ENCODE data around the gene LGALS3.

Gene LGALS3

GRCh38 chr14:55117803-55118441 is 11.1 kb upstream of the LGALS3 start (continued):
- TF ChIP-seq ZNF514 (tag by site-specific recombination; IDR thresholded peaks at IDR 0.05): no peak

GRCh38 chr14:55118761-55119160 is 10.3 kb upstream of the LGALS3 start:
- no peak for TF ChIP-seq ZBTB26 (tag by site-specific recombination; optimal IDR thresholded peaks at IDR 0.05)
- TF ChIP-seq ZNF18 (tag by site-specific recombination; IDR thresholded peaks at IDR 0.05): no peak
- H3K4me1 ChIP-seq (ENCODE audit: control insufficient read depth, insufficient read depth, low read length): peaks cover 13% of the 10 kb centered on the region
- no peaks in the 10 kb centered on the region for H3K36me3 ChIP-seq (ENCODE audit: control insufficient read depth in 2 of 2, insufficient read depth in 1 of 2, low read length in 2 of 2)
- POLR2A ChIA-PET: no interaction called here
- H3K27ac ChIP-seq (ENCODE audit: extremely low read depth, low read depth, low read length): no peak overlapping the region
- CTCF ChIA-PET: interaction anchor here (1.3 kb wide), 1 partner anchor 27 kb away, joined by 3 read pairs; no protein-coding TSS in a partner anchor
- H3K4me3 ChIP-seq (ENCODE audit: low read depth, low read length): no peak overlapping the region
- no peaks in the 10 kb centered on the region for H3K9me3 ChIP-seq (ENCODE audit: control insufficient read depth, insufficient read depth, low read depth, low read length)

GRCh38 chr14:55120571-55121495 is 8.2 kb upstream of the LGALS3 start:
- Histone ChIP-seq H3K36me3 (ENCODE audit: control insufficient read depth in 2 of 2, insufficient read depth in 1 of 2, low read length in 2 of 2) (no peaks in the 10 kb centered on the region), H3K9me3 (ENCODE audit: control insufficient read depth, insufficient read depth, low read depth, low read length) (no peaks in the 10 kb centered on the region), H3K27ac (ENCODE audit: extremely low read depth, low read depth, low read length) (no peak overlapping the region), H3K4me1 (ENCODE audit: control insufficient read depth, insufficient read depth, low read length) (peaks cover 13% of the 10 kb centered on the region), H3K4me3 (ENCODE audit: low read depth, low read length) (no peak overlapping the region)
- ChIA-PET CTCF (no interaction called here), POLR2A (no interaction called here)
- TF ChIP-seq HOXC10 (CRISPR knock-in tag; IDR thresholded peaks at IDR 0.05): no peak
- no peak for TF ChIP-seq PBX3 (CRISPR knock-in tag; IDR thresholded peaks at IDR 0.05)
- no peak for TF ChIP-seq ZNF214 (tag by site-specific recombination; IDR thresholded peaks at IDR 0.05; ENCODE audit: borderline replicate concordance)
- no peak for TF ChIP-seq ZNF23 (tag by site-specific recombination; IDR thresholded peaks at IDR 0.05; ENCODE audit: borderline replicate concordance)
- TF ChIP-seq ZNF624 (tag by site-specific recombination; IDR thresholded peaks at IDR 0.05): no peak
- no peak for TF ChIP-seq EGR2 (tag by site-specific recombination; IDR thresholded peaks at IDR 0.05; ENCODE audit: low read depth)
- no peak for TF ChIP-seq ZNF555 (tag by site-specific recombination; conservative IDR thresholded peaks at IDR 0.05)
- TF ChIP-seq ZNF600 (tag by site-specific recombination; IDR thresholded peaks at IDR 0.05): no peak
- TF ChIP-seq ZNF571 (tag by site-specific recombination; IDR thresholded peaks at IDR 0.05): no peak
- TF ChIP-seq ZNF239 (tag by site-specific recombination; IDR thresholded peaks at IDR 0.05): no peak
- TF ChIP-seq ZNF596 (tag by site-specific recombination; IDR thresholded peaks at IDR 0.05): no peak
- TF ChIP-seq ZNF341 (tag by site-specific recombination; IDR thresholded peaks at IDR 0.05; ENCODE audit: low read depth): no peak

All from HEK293 (cell line).